H1 (cell line): ENCODE measurements around the gene PGAM2. TPM values are rescaled to one million over a fixed set of nuclear protein-coding genes. Genes with fewer than 3 reads are reported as not detected.

Source experiments
- CTCF ChIA-PET: fragments of 300-600 bp; sonication (Branson Sonifier 250); formaldehyde crosslinking; loops from one replicate; lab custom pipeline; 2021; ENCODE audit not compliant: partially characterized antibody; lab: Charles Lee
- POLR2A ChIA-PET: fragments of 300-600 bp; sonication (Branson Sonifier 250); formaldehyde crosslinking; loops from one replicate; lab custom pipeline; 2021; ENCODE audit warnings: inconsistent platforms; ENCODE audit not compliant: partially characterized antibody; lab: Charles Lee
- DNase-seq, 2 experiments: peaks; one replicate each; pipeline versions ENCODE4 v3.0.0 to v3.0.0-alpha.2; 2010 to 2022; ENCODE audit warnings: low spot score in 2 of 2, low read depth in 1 of 2, mixed read lengths in 1 of 2
- FAIRE-seq: peaks from 2 replicates; lab custom pipeline; 2011; peaks lifted over from hg19 to GRCh38; lab: Jason Lieb, UNC
- H2AFZ ChIP-seq: 2 replicates; pipeline ENCODE4 v1.8.1; 2012; ENCODE audit warnings: low read length, inconsistent platforms
- H2AK5ac ChIP-seq: 2 replicates; pipeline ENCODE4 v1.6.1; 2013; ENCODE audit warnings: low read depth, low read length
- H2BK120ac ChIP-seq: replicated peaks from 2 replicates; pipeline ENCODE3; 2013; ENCODE audit warnings: low read depth, low read length, inconsistent platforms
- H2BK12ac ChIP-seq: 2 replicates; pipeline ENCODE4 v1.6.1; 2013; ENCODE audit warnings: low read depth, low read length
- H2BK15ac ChIP-seq: 2 replicates; pipeline ENCODE4 v1.6.1; 2013; ENCODE audit warnings: low read length
- H2BK20ac ChIP-seq: 2 replicates; pipeline ENCODE4 v1.6.1; 2013; ENCODE audit warnings: low read length
- H2BK5ac ChIP-seq: 2 replicates; pipeline ENCODE4 v1.6.1; 2013; ENCODE audit warnings: low read depth, low read length
- H3K14ac ChIP-seq: 2 replicates; pipeline ENCODE4 v1.6.1; 2013; ENCODE audit warnings: inconsistent platforms; ENCODE audit not compliant: insufficient read length
- H3K18ac ChIP-seq: 2 replicates; pipeline ENCODE4 v1.6.1; 2013; ENCODE audit warnings: low read length; ENCODE audit errors: extremely low read depth
- H3K23ac ChIP-seq: 2 replicates; pipeline ENCODE4 v1.6.1; 2013; ENCODE audit warnings: inconsistent platforms; ENCODE audit not compliant: insufficient read length
- H3K23me2 ChIP-seq: 2 replicates; pipeline ENCODE4 v1.6.1; 2013; ENCODE audit warnings: low read depth, low read length
- H3K27ac ChIP-seq: 2 replicates; pipeline ENCODE4 v1.6.1; 2011; ENCODE audit warnings: low read depth, low read length, inconsistent platforms
- H3K27me3 ChIP-seq, 4 experiments: replicated peaks in 1 of 4; 1 replicate in 1 of 4; 2 replicates in 3 of 4; pipeline versions ENCODE4 v1.6.1 to v1.8.1; 2011 to 2013; ENCODE audit warnings: low read length in 3 of 4, mild to moderate bottlenecking in 3 of 4, inconsistent platforms in 2 of 4, mixed read lengths in 2 of 4, moderate library complexity in 1 of 4; ENCODE audit not compliant: control insufficient read depth in 3 of 4, insufficient read depth in 3 of 4; ENCODE audit errors: extremely low read depth in 1 of 4
- H3K36me3 ChIP-seq, 4 experiments: 2 replicates each; pipeline versions ENCODE4 v1.6.1 to v1.8.1; 2011 to 2013; ENCODE audit warnings: mild to moderate bottlenecking in 4 of 4, low read length in 3 of 4, moderate library complexity in 2 of 4, control low read depth in 1 of 4, inconsistent platforms in 1 of 4; ENCODE audit not compliant: insufficient read depth in 4 of 4, control insufficient read depth in 2 of 4
- H3K4ac ChIP-seq: replicated peaks from 2 replicates; pipeline ENCODE3; 2013; ENCODE audit warnings: low read length, low read depth, mixed read lengths, inconsistent platforms; ENCODE audit not compliant: insufficient read length
- H3K4me1 ChIP-seq, 4 experiments: replicated peaks in 1 of 4; 1 replicate in 1 of 4; 2 replicates in 3 of 4; pipeline versions ENCODE4 v1.6.1 to v1.8.1; 2011 to 2013; ENCODE audit warnings: low read length in 3 of 4, inconsistent platforms in 2 of 4, mixed read lengths in 1 of 4; ENCODE audit not compliant: insufficient read depth in 4 of 4, control insufficient read depth in 3 of 4
- H3K4me2 ChIP-seq, 2 experiments: 2 replicates each; pipeline versions ENCODE4 v1.6.1 to v1.8.1; 2011 to 2013; ENCODE audit warnings: low read depth in 2 of 2, low read length in 2 of 2, control low read depth in 1 of 2, inconsistent platforms in 1 of 2, mild to moderate bottlenecking in 1 of 2; ENCODE audit not compliant: insufficient read depth in 1 of 2
- H3K4me3 ChIP-seq, 4 experiments: fragments of 200-600, 300-600 bp in 1 of 4; sonication (generic), shearing (Covaris generic), sonication (Bioruptor Twin) in 1 of 4; 2 replicates each; pipeline versions ENCODE4 v1.5.1 to v1.8.1; 2011 to 2016; ENCODE audit warnings: low read length in 4 of 4, low read depth in 3 of 4, control low read depth in 2 of 4, inconsistent platforms in 2 of 4, mild to moderate bottlenecking in 2 of 4, mixed read lengths in 1 of 4, moderate library complexity in 1 of 4; ENCODE audit not compliant: insufficient read depth in 2 of 4; ENCODE audit errors: extremely low read depth in 1 of 4
- H3K56ac ChIP-seq: replicated peaks from 2 replicates; pipeline ENCODE3; 2013; ENCODE audit warnings: low read depth, mild to moderate bottlenecking, mixed read lengths, low read length, inconsistent platforms; ENCODE audit not compliant: insufficient read length
- H3K79me1 ChIP-seq: 2 replicates; pipeline ENCODE4 v1.6.1; 2013; ENCODE audit warnings: low read depth, low read length, control low read depth
- H3K79me2 ChIP-seq, 2 experiments: 2 replicates each; pipeline versions ENCODE4 v1.6.1 to v1.8.1; 2012 to 2013; ENCODE audit warnings: low read length in 2 of 2, mild to moderate bottlenecking in 2 of 2, inconsistent platforms in 1 of 2; ENCODE audit not compliant: insufficient read depth in 2 of 2, control insufficient read depth in 1 of 2
- H3K9ac ChIP-seq, 4 experiments: replicated peaks in 1 of 4; 1 replicate in 1 of 4; 2 replicates in 3 of 4; pipeline versions ENCODE4 v1.6.1 to v1.8.1; 2011 to 2013; ENCODE audit warnings: low read depth in 3 of 4, low read length in 3 of 4, control low read depth in 2 of 4, mild to moderate bottlenecking in 2 of 4, moderate library complexity in 2 of 4, inconsistent platforms in 1 of 4; ENCODE audit errors: extremely low read depth in 1 of 4
- H3K9me3 ChIP-seq, 2 experiments: 2 replicates each; pipeline versions ENCODE4 v1.6.1 to v1.8.1; 2012 to 2013; ENCODE audit warnings: mild to moderate bottlenecking in 2 of 2, moderate library complexity in 2 of 2, control low read depth in 1 of 2, inconsistent platforms in 1 of 2, low read depth in 1 of 2, low read length in 1 of 2, mixed read lengths in 1 of 2; ENCODE audit not compliant: insufficient read depth in 2 of 2
- H4K20me1 ChIP-seq, 2 experiments: replicated peaks in 1 of 2; 2 replicates each; pipeline versions ENCODE3 to v1.8.1; 2011 to 2013; ENCODE audit warnings: inconsistent platforms in 2 of 2, low read length in 2 of 2, mild to moderate bottlenecking in 1 of 2; ENCODE audit not compliant: insufficient read depth in 2 of 2, control insufficient read depth in 1 of 2
- H4K5ac ChIP-seq: 2 replicates; pipeline ENCODE4 v1.6.1; 2013; ENCODE audit warnings: low read length, low read depth, mixed read lengths, inconsistent platforms; ENCODE audit not compliant: insufficient read length
- H4K8ac ChIP-seq: 2 replicates; pipeline ENCODE4 v1.8.0; 2013; ENCODE audit warnings: mild to moderate bottlenecking, moderate library complexity, low read length, inconsistent platforms; ENCODE audit not compliant: insufficient read depth; ENCODE audit errors: extremely low read depth
- H4K91ac ChIP-seq: replicated peaks from 2 replicates; pipeline ENCODE3; 2013; ENCODE audit warnings: low read length, mixed read lengths, inconsistent platforms; ENCODE audit not compliant: insufficient read length
- CBX8 ChIP-seq: fragments of 300-800, 300-1000 bp; sonication (generic); IDR thresholded peaks from 2 replicates; pipeline ENCODE4 v1.7.1; 2016; ENCODE audit warnings: low read depth, low read length, borderline replicate concordance
- CEBPB ChIP-seq: IDR thresholded peaks from 2 replicates; pipeline ENCODE4 v1.6.1; 2012; ENCODE audit warnings: low read depth, low read length
- CHD1 ChIP-seq: IDR thresholded peaks from 2 replicates; pipeline ENCODE4 v1.6.1; 2012; ENCODE audit warnings: low read depth, low read length, improper control_type of control experiment
- CTBP2 ChIP-seq: IDR thresholded peaks from 2 replicates; pipeline ENCODE4 v1.7.0; 2011; ENCODE audit warnings: borderline replicate concordance, mild to moderate bottlenecking, moderate library complexity, mixed read lengths, low read length; ENCODE audit not compliant: insufficient read depth, insufficient read length
- KDM1A ChIP-seq: fragments of 200-600, 300-600 bp; sonication (generic); IDR thresholded peaks from 2 replicates; pipeline ENCODE4 v1.7.1; 2016; ENCODE audit warnings: mild to moderate bottlenecking, low read length, borderline replicate concordance
- KDM5A ChIP-seq: fragments of 200-600 bp; IDR thresholded peaks from 2 replicates; pipeline ENCODE4 v1.7.1; 2012; ENCODE audit warnings: mild to moderate bottlenecking, low read length, inconsistent platforms, mixed read lengths
- NRF1 ChIP-seq: IDR thresholded peaks from 2 replicates; pipeline ENCODE4 v1.6.1; 2011; ENCODE audit warnings: mild to moderate bottlenecking, low read depth, low read length, improper control_type of control experiment
- RAD21 ChIP-seq, 2 experiments: IDR thresholded peaks in 1 of 2; conservative IDR thresholded peaks in 1 of 2; 2 replicates each; pipeline ENCODE4 v1.6.1; 2011; ENCODE audit warnings: low read depth in 2 of 2, low read length in 2 of 2, improper control_type of control experiment in 1 of 2, inconsistent platforms in 1 of 2, mild to moderate bottlenecking in 1 of 2, moderate library complexity in 1 of 2
- SP1 ChIP-seq: IDR thresholded peaks from 2 replicates; pipeline ENCODE4 v1.6.1; 2011; ENCODE audit warnings: low read depth, low read length
- SP2 ChIP-seq: IDR thresholded peaks from 2 replicates; pipeline ENCODE4 v1.6.1; 2012; ENCODE audit warnings: mild to moderate bottlenecking, low read length, inconsistent platforms
- WGBS, 2 experiments: shearing (Covaris generic) in 1 of 2; methylation state at CpG; one replicate each; pipeline versions ENCODE4 v1.1.6 to v1.1.7; 2013 to 2015; ENCODE audit warnings: low lambda C conversion rate in 2 of 2, mixed read lengths in 2 of 2, inconsistent platforms in 1 of 2, low coverage in 1 of 2, missing lambda C conversion rate in 1 of 2; ENCODE audit not compliant: insufficient replicate concordance in 2 of 2, insufficient coverage in 1 of 2, insufficient read length in 1 of 2; ENCODE audit errors: extremely low coverage in 1 of 2, missing lambda C conversion rate in 1 of 2; 5-methylcytosine and 5-hydroxymethylcytosine counted together
- polyA plus RNA-seq, 7 experiments: library from polyadenylated mRNA; depleted of rRNA in 3 of 7; stranded (reverse) in 5 of 7; unstranded in 2 of 7; fragments of >200 nt in 5 of 7; fragments of 200-250 nt in 2 of 7; gene quantifications; 1 replicate in 5 of 7; 2 replicates in 1 of 7; 4 replicates in 1 of 7; pipeline versions ENCODE4 v1.2.1 to v1.2.3, GENCODE V29; 2011 to 2013; ENCODE audit warnings: missing spikeins in 2 of 7, mixed read lengths in 2 of 7
- total RNA-seq: library from RNA; stranded (reverse); fragmentation: NEBNext Ultra II Directional; extraction: Animal tissue kit (Norgen Biotek cat#: 25700); gene quantifications from 2 replicates; pipeline ENCODE4 v1.2.1, GENCODE V29; 2021
- TF ChIP-seq, protein P1 (sequence below): IDR thresholded peaks from 2 replicates; pipeline ENCODE4 v1.6.1; 2012; ENCODE audit warnings: inconsistent platforms
- TF ChIP-seq, protein P2 (sequence below): IDR thresholded peaks from 2 replicates; pipeline ENCODE4 v1.6.1; 2012; ENCODE audit warnings: low read length, inconsistent platforms

PGAM2 gene
- total and polyA plus RNA-seq, 2 of the 8 experiments (the other 6 are each of a cell fraction or from before 2014, with no cell fraction given) = 2.1 to 2.9 TPM

DNA sequence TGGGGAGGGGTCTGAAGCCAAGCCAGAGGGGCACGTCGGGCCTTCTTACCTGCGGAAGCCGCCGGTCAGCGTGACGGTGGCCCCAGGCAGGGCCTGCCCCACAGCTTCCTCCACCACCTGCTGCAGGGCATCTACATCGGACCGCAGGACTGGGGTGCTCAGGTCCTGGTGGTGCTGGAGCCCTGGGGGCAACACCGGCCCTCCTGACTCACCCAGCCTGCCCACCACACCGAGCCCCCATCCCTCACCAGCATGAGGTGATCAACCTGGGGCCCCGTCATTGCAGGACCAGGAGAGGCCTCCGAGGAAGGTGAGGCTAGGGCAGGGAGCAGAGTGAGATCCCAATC, 9.0 kb upstream of the PGAM2 start:
- no peak overlapping the region for H3K56ac ChIP-seq
- no peak overlapping the region for H2AK5ac ChIP-seq
- H4K20me1 ChIP-seq = peaks cover 0 to 8% of the 10 kb centered on the region in 2 experiments
- H3K23ac ChIP-seq = no peak overlapping the region
- H4K5ac ChIP-seq = no peak overlapping the region
- no peak overlapping the region for H3K18ac ChIP-seq
- H3K27ac ChIP-seq = no peak overlapping the region
- no peaks in the 10 kb centered on the region for H3K4me1 ChIP-seq
- ChIA-PET POLR2A (interaction anchor here (1.4 to 5.5 kb wide), 2 partner anchors 9 to 13 kb away, joined by 3 to 48 read pairs; partner anchors contain the start of gene PGAM2), CTCF (interaction anchor here (1.3 kb wide), 1 partner anchor 41 kb away, joined by 3 read pairs; no protein-coding TSS in a partner anchor)
- H4K91ac ChIP-seq = no peak overlapping the region
- H3K36me3 ChIP-seq = peaks cover 17 to 27% (median 18%) of the 10 kb centered on the region in 4 experiments
- H3K9ac ChIP-seq = no peak overlapping the region
- no peak overlapping the region for H3K14ac ChIP-seq
- no peak overlapping the region for H3K4me3 ChIP-seq
- no peaks in the 10 kb centered on the region for H3K23me2 ChIP-seq
- H2BK12ac ChIP-seq = no peak overlapping the region
- no peak overlapping the region for H2BK120ac ChIP-seq
- H3K4me2 ChIP-seq = no peak overlapping the region
- DNase-seq (no peak), FAIRE-seq (no peak)
- no peaks in the 10 kb centered on the region for H3K9me3 ChIP-seq
- H3K27me3 ChIP-seq = no peaks in the 10 kb centered on the region
- WGBS, 2 experiments = 79% methylated on average over 8 of the region's 13 CpGs; no CpG with 5 or more reads in 1 of the 2 experiments
- H3K79me2 ChIP-seq = no peaks in the 10 kb centered on the region
- H3K4ac ChIP-seq = no peak overlapping the region
- no peak overlapping the region for H2BK20ac ChIP-seq
- H2BK15ac ChIP-seq = no peak overlapping the region
- no peak overlapping the region for H4K8ac ChIP-seq
- no peak overlapping the region for H2BK5ac ChIP-seq
- no peak overlapping the region for H2AFZ ChIP-seq
- H3K79me1 ChIP-seq = no peaks in the 10 kb centered on the region
- TF ChIP-seq KDM5A (no peak), CEBPB (no peak), CBX8 (no peak), SP1 (no peak), SP2 (no peak), CHD1 (no peak), NRF1 (no peak), CTBP2 (no peak), RAD21 (IDR thresholded peaks at IDR 0.05 in 1 of 2, conservative IDR thresholded peaks at IDR 0.05 in 1 of 2; ENCODE audit: low read depth in 2 of 2, low read length in 2 of 2) (no peak), KDM1A (no peak)
- TF ChIP-seq, protein P1, sequence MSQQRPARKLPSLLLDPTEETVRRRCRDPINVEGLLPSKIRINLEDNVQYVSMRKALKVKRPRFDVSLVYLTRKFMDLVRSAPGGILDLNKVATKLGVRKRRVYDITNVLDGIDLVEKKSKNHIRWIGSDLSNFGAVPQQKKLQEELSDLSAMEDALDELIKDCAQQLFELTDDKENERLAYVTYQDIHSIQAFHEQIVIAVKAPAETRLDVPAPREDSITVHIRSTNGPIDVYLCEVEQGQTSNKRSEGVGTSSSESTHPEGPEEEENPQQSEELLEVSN = no peak
- TF ChIP-seq, protein P2, sequence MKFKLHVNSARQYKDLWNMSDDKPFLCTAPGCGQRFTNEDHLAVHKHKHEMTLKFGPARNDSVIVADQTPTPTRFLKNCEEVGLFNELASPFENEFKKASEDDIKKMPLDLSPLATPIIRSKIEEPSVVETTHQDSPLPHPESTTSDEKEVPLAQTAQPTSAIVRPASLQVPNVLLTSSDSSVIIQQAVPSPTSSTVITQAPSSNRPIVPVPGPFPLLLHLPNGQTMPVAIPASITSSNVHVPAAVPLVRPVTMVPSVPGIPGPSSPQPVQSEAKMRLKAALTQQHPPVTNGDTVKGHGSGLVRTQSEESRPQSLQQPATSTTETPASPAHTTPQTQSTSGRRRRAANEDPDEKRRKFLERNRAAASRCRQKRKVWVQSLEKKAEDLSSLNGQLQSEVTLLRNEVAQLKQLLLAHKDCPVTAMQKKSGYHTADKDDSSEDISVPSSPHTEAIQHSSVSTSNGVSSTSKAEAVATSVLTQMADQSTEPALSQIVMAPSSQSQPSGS = no peak
